ELF-1 (cell line): ENCODE data around the gene INSL4.

Source experiments
- DNase-seq: peaks from one replicate; pipeline ENCODE4 v3.0.0-alpha.2; 2016; ENCODE audit warnings: low read depth, low spot score

The INSL4 gene

GRCh38 chr9:5231212-5231611 lies at the start of gene INSL4:
TSS of gene INSL4 (plus strand) at chr9:5231419. CDS start at chr9:5231524, 105 bp downstream.
- no peak for DNase-seq

DNA sequence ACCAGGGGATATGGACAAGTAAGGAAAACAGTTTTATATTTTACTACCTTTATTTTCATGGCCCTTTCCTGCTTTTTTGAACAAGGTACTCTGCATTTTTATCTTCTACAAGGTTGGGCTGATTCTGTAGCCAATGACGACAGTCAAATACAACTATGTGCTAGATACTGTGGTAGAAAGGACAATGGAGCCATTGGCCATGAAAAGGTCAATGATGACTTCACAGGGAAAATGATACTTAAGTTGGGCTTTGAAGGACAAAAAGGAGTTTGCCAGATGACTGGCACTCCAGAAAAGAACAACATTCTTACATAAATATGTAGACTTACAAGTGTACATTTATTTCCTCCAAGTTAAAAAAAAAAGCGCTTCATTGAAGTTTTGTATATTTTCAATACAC lies 46.4 kb upstream of the INSL4 start:
- no peak for DNase-seq

DNA sequence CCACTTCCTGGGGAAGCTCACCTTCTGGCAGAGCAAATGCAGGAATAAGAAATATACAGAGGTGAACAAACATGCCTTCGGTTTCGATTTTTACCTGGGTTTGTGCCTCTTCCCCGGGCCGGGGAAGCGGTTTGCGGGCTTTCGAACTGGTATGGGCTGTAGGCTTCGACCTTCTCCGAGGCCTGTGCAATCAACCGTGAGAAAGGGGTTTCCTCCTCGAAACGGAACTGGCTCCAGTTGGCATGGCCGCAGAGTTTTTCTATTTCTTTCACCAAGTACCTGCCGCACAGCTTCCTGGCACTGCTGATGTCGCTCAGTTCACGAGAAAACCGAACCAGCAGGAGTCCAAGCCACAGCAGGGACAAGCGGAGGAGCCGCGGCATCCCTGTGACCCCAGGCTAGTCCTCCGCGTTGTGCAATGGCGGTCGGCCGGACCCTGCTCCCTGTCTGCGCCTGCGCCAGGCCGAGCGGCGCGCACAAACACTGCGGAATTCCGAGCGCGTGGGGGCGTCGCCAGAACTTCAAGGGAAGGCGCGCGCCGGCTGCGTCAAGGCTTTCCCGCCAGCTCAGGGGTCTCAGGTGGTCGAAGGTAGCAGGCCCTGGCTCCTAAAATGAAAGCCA lies 45.9 kb upstream of the INSL4 start, which contains the start of gene INSL6:
TSS of gene INSL6 (minus strand) at position 420 of the 621 bp plus-strand sequence. CDS start at position 383, 37 bp downstream.
- peak; percentile 16 for DNase-seq

DNA sequence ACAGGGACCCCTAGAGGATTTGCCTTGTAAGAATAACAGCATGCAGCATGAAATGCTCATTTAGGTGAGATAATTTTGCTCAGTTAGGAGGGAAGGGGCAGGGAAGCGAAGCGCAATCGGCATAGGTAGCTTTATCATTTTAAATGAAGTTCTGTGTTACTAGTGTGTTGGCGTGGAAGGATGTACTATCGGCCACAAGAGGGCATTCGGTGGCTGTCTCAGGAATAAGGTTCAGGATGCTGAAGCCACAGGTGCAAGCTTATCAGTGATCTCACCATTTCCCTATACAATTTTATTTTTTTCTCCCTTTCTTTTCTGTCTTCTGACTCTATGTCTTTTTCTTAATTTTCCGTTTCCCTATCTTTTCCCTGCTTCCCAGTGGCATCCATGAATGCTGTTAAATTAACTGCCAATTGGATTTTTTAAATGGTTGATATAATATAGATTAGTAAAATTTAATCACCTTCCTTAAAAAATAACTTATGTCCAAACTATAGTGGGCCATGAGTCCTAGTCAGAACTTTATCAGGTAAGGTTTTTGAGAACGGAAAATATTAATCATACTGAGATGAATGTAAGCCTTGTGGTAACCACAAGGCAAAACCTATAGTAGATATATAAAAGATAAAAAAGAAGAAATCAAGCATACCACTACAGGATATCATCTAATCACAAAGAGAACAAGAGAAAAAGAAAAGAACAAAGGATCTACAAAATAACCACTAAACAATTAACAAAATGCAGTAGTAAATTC lies 44.6 kb upstream of the INSL4 start:
- DNase-seq, result peak; percentile 61

DNA sequence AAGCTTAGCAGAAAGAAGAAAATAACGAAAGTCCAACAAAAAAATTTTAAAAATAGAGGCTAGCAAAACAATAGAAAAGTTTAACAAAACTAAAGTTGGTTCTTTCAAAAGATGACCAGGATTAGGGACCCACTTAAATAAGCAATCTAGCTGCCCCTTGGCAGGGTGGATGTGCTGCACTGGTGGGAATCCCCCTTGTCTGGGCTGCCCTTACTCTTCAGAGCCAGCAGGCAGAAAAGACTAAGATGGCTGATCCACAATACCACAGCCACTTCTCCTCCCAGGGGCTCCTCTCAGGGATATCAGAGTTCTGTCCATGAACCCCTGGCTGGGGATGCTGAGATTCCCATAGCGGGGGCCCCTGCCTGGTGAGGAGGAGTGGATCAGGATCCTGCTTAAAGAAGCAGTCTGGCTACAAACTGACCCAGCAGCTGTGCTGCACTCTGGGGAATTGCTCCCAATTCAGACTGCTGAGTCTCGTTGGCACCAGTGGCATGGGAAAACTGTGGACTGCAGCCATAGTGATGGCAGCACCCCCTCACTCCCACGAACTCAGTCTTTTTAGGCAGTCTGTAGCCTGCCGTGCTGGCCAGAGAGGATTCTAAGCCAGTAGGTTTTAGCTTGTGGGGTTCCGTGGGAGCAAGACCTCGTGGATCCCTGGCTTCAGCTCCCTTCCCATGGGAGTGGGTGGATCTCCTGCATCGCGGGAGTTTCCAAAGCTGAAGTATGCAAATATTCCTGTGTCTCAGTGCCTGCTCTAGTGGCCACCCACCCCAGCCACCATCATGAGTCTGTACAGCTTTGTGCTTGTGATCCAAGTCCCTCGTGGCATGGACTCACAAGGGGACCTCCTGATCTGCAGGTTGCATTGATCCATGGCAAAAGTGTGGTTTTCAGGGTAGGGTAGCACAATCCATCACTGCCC lies 42.9 kb upstream of the INSL4 start:
- no peak for DNase-seq

GRCh38 chr9:5191985-5192384 lies 39.2 kb upstream of the INSL4 start:
- DNase-seq, result no peak

DNA sequence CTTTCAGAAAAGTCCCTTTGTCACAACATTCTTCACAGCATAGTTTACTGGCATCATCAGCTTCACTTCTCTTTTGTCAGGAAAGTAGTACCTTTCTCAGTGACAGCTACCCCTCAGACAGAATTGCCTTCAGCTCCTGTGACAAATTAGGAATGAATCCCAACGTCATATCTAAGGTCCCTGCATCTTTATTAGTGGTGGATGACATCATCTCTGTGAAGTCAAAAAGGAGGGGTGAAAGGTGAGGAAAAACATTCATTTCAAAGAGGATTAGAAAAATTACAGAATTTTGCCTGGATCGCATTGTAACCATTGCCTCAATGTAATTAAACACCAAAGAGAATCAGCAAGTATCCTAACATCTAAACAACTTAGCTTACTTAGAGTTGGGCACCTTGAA lies 37.9 kb upstream of the INSL4 start:
- DNase-seq, result no peak

GRCh38 chr9:5195463-5195862 lies 35.8 kb upstream of the INSL4 start:
- no peak for DNase-seq

DNA sequence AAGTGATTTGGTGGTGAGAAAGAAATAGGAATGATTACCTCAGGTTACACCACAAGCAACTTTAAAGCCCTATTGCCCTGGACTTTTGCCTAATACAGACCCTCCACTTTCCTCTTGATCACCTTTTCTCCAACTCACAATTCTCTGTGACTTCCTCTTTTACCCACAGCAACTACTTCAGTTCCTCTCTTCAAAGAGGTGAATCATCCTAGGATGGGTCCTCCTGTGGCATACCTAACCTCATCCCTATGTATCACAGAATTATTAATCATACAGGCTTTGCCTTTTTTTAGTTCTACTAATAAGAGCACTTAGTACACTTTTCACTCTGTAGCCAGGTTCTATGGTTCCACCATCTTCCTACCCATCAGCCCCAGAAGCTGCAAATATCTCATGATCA lies 26.1 kb upstream of the INSL4 start:
- no peak for DNase-seq

GRCh38 chr9:5230554-5230953 lies 665 bp upstream of the INSL4 start:
- no peak for DNase-seq

GRCh38 chr9:5263351-5264218 lies 32.4 kb downstream of the INSL4 start:
- DNase-seq, result no peak

GRCh38 chr9:5264219-5264595 lies 33.0 kb downstream of the INSL4 start:
- no peak for DNase-seq

GRCh38 chr9:5265939-5266338 lies 34.7 kb downstream of the INSL4 start:
- DNase-seq, result no peak

GRCh38 chr9:5269249-5269715 lies 38.1 kb downstream of the INSL4 start:
- DNase-seq, result peak; percentile 73

GRCh38 chr9:5274770-5275169 lies 43.6 kb downstream of the INSL4 start:
- no peak for DNase-seq

- no peak for DNase-seq
These were observed 47.3 kb downstream of the INSL4 start for GRCh38 chr9:5278486-5278885.
